Activated naive CD8-positive, alpha-beta T cell treated with anti-CD3 and anti-CD28 coated beads, Interleukin-2, amount 50 U/mL, for 16 hours (primary cell): ENCODE measurements around the gene APRT.
"Not testable (repeated sequence)": the region's sequence is repeated elsewhere in the genome, so short reads cannot be mapped to it uniquely, and the experiment has no call there.

Experiments
- DNase-seq: peaks from one replicate; pipeline ENCODE4 v3.0.0-alpha.2; 2020; ENCODE audit warnings: low read depth, low spot score

Gene APRT

DNA sequence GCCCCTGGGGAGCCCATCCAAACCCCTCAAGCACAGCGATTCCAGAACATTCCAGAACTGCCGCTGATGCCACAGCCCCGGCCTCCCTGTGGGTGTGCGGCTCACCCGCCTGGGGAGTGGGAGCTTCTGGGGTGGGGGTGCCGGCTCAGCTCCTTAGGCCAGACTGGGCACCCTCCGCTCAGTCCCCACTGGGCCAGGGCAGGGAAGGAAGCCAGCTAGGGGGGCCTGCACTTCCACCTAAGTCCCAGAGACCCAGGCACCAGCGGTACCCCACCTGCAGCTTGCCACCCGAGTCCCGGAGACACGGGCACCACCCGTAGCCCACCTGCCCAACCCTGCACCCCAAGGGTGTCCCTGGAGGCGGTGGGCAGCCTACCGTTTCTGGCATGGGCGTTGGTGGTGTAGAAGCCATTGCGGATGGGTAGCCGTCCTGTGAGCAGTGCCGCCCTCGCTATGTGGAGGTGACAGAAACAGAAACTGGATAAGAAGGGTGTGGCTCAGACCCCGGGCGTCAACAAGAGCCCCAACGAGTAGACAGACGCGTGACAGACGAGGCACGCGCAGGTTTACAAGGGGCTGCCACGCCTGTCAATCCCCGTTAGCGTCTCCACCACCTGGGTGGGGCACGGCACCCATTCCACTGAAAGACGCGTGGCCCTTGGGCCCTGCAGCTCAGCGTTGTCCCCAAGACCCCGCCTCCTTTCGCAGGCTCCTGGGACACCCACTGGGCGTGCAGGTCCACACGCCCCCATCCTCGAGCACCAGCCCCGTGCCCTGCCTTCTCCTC, 30.0 kb upstream of the APRT start:
- DNase-seq = no peak

DNA sequence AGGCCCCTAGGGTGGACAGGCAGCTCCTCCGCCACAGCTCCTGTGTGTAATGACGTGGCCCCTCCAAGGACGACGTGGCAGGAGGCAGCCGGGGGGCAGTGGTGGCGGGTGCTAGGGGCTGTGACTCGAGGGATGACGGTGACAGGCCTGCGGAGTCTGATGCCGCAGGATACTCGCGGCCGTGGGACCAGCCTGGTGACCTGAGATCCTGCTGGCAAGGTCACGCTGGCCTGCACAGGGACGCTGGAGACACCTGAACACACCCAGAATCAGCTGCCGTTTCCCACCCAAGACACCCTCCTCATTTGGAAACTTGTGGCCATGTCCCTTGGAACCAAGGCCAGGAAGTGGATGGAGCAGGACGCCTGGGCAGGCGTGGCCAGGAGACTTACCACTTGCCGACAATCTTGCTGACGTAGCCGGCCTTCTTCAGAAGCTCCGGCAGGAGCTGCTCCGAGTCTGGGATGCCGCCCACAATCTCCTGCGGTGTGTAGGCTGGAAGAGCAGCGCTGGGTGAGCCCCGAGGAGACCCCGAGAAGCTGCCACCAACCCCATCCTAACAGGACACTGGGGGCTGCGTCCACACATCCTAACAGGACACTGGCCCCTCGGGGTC, 29.0 kb upstream of the APRT start:
- DNase-seq = no peak

DNA sequence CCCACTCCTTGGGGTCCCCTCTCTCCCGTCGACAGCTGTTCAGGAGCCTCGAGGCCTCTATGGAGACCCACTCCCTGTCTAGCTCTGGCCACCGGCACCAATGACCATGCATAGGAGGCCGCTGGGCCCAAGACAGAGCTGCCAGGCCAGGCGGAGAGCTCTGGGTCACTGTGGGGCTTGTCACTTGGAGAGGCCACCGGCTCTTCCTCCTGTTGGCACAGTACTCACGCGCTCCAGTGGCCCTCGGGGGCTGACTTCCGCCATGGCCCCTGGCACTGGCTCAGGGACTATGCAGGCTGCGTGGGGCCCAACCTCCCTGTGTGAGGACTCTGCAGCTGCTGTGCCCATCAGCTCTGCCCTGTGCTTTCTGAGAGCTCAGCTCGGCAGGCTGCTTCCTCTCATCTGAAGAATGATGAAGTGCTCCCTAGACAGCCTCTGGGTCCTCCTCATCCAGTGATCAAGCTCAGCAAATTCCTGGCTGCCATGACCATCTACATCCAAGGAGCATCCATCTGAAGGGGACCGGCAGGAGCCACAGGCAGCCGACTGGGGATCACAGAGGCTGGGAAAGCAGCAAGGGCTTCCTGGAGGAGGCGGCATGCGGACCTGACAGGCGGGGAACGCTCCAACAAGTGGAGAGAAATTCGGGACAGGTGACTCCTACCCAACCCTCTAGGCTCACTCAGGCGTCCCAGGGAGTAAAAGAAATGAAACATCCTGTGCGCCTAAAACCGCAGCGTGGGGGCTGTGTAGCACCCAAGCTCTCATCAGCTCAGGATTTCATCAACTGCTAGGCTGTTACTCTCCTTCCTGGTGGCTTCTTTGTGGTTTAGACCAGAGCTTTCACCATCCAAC, 28.2 kb upstream of the APRT start:
- DNase-seq = no peak

DNA sequence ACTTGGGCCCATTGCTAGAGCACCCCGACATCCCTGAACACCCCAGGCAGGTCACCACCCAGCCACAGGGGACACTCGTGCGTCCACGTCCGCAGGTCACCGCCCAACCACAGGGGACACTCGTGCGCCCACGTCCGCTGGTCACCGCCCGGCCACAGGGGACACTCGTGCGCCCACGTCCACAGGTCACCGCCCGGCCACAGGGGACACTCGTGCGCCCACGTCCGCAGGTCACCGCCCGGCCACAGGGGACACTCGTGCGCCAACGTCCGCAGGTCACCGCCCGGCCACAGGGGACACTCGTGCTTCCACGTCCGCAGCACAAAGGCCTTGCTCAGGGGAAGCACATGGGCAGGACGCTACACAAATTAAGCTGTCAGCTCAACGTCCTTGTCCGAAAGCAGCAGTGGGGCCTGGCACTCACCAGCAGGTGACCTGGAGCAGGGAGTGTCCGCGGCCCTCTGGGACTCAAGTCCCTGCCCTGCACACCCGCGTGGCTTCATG, 27.4 kb upstream of the APRT start:
- no peak for DNase-seq

DNA sequence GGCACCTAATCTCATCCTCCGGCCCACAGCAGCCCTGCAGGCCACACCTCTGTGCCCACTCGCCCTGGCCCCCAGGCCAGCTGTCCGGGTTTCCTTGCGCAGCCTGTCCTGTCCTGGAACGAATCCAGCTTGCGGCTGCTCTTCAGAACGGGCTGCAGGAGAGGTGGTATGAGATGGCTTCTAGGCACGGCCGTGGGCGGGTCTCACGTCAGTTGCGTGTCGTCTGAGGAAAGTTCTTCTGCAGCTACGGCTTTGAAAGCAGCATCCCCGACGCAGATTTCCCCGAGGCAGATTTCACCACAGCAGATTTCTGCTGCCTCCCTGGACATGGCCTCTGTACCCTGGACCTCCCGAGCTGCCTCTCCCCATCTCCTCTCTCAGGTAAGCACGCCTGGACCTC, 26.8 kb upstream of the APRT start:
- no peak for DNase-seq

DNA sequence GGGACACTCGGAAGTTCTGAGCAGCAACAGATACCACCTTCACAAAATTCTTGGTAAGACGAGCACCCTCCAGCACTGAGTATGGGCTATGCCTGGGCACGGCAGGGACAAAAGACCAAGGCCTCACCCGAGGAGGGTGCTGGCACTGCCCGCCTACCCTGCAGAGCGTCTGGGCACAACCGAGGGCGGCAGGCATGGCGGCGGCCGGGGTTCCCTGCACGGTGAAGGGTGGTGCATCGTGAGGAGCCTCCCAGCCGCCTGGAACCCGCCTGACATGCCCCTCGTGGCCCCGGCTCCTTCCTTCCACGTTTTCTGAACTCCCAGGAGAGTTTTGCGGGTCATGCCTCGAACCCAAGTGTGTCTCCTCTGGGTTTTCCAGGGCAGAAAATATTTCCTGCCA, 26.1 kb upstream of the APRT start:
- DNase-seq = no peak

DNA sequence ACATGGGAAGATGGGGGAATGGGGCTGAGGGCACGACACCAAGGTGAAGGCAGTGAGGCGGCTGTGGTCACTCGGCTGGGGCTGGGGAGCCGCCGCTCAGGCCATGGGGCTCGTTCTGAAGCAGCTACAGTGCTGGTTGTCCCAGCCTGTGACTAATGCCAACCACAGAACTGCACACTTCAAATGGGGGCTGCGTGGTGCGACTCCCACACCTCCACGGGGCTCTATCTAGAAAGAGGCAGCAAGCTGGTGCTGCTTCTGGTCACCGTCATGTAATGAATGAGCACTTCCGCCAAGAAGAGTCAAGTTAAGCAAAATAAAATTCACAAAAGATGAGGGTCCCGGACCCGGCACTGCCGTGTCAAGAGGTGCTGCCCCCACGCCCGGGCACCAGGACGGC, 25.1 kb upstream of the APRT start:
- no peak for DNase-seq

DNA sequence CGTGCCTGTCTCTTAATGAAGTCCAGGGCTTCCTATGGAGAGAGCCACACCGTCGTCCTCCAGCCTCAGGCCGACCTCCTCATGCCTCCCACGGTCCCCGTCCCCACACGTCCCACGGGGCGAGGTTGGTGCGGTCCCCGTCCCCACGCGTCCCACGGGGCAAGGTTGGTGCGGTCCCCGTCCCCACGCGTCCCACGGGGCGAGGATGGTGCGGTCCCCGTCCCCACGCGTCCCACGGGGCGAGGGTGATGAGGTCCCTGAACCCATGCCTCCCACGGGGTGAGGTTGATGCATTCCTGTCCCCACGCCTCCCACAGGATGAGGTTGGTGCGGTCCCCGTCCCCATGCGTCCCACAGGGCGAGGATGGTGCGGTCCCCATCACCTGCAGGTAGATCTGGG, 24.1 kb upstream of the APRT start:
- no peak for DNase-seq

DNA sequence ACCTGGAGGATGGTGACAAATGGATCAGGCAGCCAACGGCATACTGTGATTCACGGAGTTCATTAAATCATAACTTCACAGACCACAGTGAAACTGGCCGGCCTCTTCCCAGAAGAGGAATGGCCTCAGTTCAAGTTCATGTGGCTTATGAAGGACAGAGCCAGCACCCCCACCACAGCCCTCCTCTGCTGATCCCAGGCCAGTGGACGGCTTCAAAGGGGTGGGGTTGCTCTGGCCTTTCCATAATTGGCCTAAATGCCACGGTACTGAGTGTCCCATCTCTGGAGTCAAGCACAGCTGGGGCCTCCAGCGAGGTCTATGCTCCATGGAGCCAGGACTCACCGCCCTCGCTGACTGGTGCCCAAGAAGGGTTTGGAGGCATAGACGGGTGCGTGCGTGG, 23.7 kb upstream of the APRT start:
- no peak for DNase-seq

DNA sequence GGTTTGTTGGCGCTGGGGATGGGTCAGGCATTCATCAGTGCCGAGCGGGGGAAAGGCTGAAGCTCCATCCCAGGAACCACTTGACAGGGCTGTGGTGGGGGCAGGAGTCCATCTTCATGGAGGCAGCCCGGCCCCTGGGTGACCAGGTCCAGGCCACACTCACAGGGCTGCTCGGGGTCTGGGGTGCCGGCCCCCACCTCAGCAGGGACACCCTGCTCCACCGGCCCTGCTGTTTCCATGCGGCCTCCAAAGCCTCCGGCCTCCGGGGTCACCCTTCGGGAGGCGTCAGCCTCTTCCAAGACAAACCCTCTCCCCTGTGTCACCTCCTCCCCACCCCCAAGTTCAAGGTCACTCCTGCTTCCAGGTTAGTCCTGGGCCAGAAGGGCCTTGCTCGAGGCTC, 22.9 kb upstream of the APRT start:
- no peak for DNase-seq

DNA sequence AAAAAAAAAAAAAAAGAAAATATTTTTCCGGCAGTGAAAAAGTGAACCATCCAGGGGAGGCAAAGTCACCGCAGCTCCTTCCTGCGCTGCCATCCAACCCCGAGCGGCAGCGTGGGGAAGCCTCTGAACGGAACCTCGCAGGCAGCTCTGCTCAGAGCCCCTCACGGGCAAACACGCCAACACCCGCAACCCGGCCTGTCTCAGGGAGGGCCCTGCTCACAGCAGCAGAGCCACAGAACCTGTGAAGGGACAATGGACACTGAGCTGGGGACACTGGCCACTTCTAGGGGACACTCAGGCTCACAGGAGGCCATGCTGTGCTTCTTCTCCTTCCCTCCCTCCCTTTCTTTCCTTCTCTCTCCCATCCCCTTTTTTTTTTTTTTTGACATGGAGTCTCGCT, 21.4 kb upstream of the APRT start:
- DNase-seq = no peak

DNA sequence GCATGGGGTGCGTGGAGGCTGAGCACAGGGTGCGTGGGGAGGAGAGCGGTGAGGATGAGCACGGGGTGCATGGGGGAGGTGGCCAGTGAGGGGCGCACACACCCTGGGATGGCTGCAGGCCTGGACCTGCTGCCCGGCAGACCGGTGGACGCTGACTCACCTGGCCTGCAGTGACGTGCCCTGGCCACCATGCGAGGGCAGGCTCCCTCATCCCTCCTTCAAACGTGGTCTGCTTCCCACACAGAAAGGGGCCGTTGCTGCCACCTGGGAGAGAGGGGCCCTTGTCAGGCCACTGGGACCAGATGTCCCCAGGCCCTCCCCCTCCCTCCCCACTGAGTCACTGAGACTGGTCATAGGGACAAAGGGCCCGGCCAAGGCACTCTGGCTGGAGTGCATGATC, 20.1 kb upstream of the APRT start:
- DNase-seq = no peak

DNA sequence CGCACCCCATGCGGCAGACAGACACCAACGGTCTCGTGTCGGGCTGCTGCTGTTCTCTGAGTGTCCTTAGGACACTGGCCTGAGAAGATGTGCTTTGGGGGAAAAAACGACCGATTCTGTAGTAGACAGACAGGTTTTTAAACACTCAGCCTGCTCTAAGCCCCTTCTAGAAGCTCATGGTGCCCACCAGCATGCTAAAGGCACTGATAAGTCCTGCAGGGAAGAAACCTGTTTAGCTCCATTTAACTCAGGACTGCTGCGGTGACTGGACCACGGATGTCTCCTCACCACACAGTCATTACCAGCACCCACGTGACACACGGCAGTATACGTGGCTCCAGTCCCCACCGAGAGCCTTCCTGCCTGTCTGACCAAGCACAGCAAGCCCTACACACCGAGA, 19.1 kb upstream of the APRT start:
- no peak for DNase-seq

DNA sequence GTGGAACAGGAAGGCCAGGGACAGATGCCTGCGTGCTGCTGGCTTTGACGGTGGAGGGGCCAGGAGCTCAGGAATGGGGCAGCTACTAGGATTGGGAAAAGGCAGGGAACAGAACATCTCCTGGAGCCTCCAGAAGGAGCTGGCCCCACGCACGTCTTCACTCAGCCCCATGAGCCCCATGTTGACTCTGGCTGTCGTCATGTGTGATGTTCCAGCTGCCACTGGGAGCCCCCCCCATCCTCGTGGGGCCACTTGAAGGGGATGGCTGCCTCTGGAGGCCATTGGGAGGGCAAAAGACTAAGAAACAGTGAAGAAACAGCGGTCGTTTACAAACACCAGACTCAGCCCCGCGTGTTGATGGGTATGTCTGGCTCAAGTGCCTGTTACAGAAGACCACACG, 18.5 kb upstream of the APRT start:
- DNase-seq = no peak

DNA sequence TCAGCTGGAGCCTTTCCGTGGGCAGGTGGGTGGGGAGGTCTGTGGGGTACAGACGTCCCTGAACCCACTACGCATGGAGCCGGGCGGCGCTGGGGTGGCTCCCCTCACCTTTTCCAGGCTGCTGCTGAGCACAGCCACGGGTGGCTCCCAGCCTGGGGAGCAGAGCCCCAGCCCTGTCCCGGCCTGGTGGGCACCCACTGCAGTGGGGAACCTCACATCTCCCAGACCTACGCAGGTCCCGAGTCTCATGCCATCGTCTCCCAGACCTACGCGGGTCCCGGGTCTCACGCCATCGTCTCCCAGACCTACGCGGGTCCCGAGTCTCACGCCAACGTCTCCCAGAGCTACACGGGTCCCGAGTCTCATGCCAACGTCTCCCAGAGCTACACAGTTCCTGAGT, 17.0 kb upstream of the APRT start:
- DNase-seq = no peak

DNA sequence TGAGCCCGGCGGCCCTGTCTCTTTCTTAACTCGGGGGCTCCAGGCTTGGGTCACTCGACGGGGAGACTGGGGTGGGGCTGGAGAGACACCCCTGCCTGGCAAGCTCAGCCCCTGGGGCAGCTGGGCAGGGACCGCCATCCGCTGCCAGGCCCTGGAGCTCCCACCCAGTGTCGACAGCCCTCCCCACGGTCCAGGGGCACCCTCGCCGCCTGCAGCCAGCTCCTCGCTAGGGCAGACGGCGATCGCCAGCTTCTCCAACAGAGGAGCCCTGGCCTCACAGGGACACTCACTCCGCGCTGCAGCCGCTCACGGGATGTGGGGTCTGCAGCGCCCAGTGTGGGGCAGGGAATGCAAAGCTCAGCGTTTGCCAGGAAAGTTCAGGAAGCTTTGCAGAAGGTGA, 16.0 kb upstream of the APRT start:
- no peak for DNase-seq

DNA sequence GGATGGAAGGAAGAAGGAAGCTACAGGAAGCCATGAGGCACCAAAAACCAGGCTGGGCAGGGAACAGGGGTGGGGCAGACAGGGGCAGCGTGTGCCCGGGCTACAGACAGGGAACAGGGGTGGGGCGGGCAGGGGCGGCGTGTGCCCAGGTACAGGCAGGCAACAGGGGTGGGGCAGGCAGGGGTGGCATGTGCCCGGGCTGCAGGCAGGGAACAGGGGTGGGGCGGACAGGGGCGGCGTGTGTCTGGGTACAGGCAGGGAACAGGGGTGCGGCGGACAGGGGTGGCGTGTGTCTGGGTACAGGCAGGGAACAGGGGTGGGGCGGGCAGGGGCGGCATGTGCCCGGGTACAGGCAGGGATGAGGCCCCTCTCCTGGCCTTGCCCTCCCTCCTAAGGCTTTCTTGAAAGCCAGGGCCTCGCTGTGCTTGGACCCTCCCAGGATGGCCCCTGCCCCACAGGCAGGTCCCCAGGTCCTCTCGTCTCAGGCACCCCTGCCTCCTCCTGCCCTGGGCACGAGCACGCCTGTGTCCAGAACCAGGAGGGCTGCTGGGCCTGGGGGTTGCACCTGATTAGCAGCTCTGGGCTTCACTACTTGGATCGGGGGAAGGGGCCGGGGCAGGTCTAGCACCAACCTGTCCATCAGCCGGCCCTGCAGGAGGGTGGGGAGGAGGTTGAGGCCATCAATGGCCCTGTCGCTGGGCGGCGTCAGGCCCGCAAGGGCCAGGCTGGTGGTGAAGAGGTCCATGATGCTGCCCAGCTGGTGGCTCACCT, 14.5 kb upstream of the APRT start:
- no peak for DNase-seq

DNA sequence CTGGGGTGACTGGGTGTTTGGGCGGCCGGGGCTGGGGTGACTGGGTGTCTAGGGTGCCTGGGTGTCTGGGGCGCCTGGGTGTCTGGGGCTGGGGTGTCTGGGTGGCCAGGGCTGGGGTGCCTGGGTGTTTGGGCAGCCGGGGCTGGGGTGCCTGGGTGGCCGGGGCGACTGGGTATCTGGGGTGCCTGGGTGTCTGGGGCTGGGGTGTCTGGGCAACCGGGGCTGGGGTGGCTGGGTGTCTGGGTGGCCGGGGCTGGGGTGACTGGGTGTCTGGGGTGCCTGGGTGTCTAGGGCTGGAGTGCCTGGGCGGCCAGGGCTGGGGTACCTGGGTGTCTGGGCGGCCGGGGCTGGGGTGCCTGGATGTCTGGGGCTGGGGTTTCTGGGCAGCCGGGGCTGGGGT, 13.4 kb upstream of the APRT start:
- DNase-seq = no peak

DNA sequence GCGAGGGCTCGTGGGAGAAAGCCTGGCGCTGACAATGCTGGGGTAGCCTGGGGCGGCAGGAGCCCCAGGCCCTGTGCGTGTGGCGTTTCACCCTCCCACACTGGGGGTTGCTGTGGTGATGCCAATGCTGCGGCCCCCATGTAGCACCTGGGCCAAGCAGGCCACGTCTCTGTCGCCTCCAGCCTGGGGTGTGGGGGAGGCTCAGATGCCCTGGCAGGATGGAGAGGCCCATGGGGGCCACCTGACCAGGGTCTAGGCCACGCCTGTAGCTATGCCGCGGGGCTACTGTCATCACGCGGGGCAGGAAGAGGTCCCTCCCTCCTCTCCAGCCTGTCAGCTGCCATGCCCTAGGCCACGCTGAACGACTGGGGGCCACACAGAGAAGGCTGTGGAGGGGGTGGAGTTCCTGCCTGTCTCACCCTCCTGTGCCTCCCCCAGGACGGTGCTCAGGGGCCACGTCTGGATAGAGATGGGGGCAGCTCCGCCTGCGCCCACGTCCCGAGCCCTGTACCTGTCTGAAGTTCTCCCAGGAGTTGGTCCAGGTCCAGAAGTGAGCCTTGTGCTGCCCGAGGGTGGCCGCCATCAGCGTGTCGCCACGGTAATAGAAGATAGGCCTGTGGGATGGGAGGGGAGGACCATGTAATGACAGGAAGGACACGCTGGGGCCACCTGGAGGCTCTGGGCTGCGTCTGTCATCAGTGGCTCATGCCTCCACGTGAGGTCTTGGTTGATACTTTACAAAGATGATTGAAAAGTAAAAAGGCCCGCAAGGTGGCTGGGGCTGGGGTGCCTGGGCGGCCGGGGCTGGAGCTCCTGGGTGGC, 12.7 kb upstream of the APRT start:
- no peak for DNase-seq

DNA sequence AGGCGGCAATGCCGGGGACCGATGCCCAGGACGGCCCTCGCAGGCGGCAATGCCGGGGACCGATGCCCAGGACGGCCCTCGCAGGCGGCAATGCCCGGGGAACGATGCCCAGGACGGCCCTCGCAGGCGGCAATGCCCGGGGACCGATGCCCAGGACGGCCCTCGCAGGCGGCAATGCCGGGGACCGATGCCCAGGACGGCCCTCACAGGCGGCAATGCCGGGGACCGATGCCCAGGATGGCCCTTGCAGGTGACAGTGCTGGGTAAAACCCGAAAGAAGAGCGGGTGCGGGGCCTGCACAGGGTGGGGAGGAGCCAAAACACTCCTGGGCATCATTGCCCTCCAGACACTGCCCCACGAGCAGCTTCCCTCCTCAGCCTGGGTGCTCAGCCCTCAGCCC, 11.9 kb upstream of the APRT start:
- not testable (repeated sequence) for DNase-seq
